Stimulated activated naive CD4-positive, alpha-beta T cell (primary cell): ENCODE measurements around the gene CACNA1I.
A peak's percentile ranks its signal among the peaks of the same experiment; 100 is the strongest.

Experiments used
- DNase-seq, 6 experiments: peaks; one replicate each; lab custom pipeline; 2025; lab: John Stamatoyannopoulos, UW

The CACNA1I gene

GRCh38 chr22:39669432-39669831 lies 98.9 kb downstream of the CACNA1I start:
- DNase-seq, result no peak

- DNase-seq, result no peak
Measured at GRCh38 chr22:39671936-39672335, 101.4 kb downstream of the CACNA1I start.

GRCh38 chr22:39674536-39674935 lies 104.0 kb downstream of the CACNA1I start:
- no peak for DNase-seq

- DNase-seq, result no peak
Measured at GRCh38 chr22:39675947-39676346, 105.4 kb downstream of the CACNA1I start.

- no peak for DNase-seq
Measured at GRCh38 chr22:39677967-39678366, 107.4 kb downstream of the CACNA1I start.

GRCh38 chr22:39678862-39679490 lies 108.4 kb downstream of the CACNA1I start:
- DNase-seq, result no peak

GRCh38 chr22:39679652-39680051 lies 109.1 kb downstream of the CACNA1I start:
- no peak for DNase-seq

- no peak for DNase-seq
Measured at GRCh38 chr22:39680486-39680885, 109.9 kb downstream of the CACNA1I start.

- no peak for DNase-seq
Measured at GRCh38 chr22:39681038-39681861, 110.7 kb downstream of the CACNA1I start.

GRCh38 chr22:39682994-39683393 lies 112.4 kb downstream of the CACNA1I start:
- no peak for DNase-seq

- no peak for DNase-seq
Measured at GRCh38 chr22:39683639-39684038, 113.1 kb downstream of the CACNA1I start.

GRCh38 chr22:39684702-39685281 lies 114.2 kb downstream of the CACNA1I start:
- DNase-seq, result no peak

GRCh38 chr22:39685336-39686177 lies 115.0 kb downstream of the CACNA1I start:
- peak in 1 of 6 experiments; percentile 10 for DNase-seq

GRCh38 chr22:39686178-39686620 lies 115.6 kb downstream of the CACNA1I start:
- DNase-seq, result no peak

- no peak for DNase-seq
Measured at GRCh38 chr22:39686776-39687525, 116.4 kb downstream of the CACNA1I start.

- DNase-seq, result no peak
Measured at GRCh38 chr22:39688186-39688785, 117.7 kb downstream of the CACNA1I start.

- DNase-seq, result no peak
Measured at GRCh38 chr22:39689421-39689820, 118.9 kb downstream of the CACNA1I start.

GRCh38 chr22:39690881-39691605 lies 120.5 kb downstream of the CACNA1I start:
- no peak for DNase-seq

- no peak for DNase-seq
Measured at GRCh38 chr22:39693943-39694500, 123.5 kb downstream of the CACNA1I start.
